Lower lobe of right lung (tissue), 2 donors: Measurements from ENCODE around the gene CDKN2C. TPM values are rescaled to one million over a fixed set of nuclear protein-coding genes. Genes with fewer than 3 reads are reported as not detected.
"Not testable (repeated sequence)": the region's sequence is repeated elsewhere in the genome, so short reads cannot be mapped to it uniquely, and the experiment has no call there.

Experiments
- ATAC-seq, 2 donors: fragments of 200-7000 bp; cut with Tn5 transposase; one replicate each; pipeline ENCODE4 v1.9.1; 2020 to 2022; ENCODE audit warnings: mild to moderate bottlenecking in 2 of 2, moderate library complexity in 2 of 2
- DNase-seq: peaks from one replicate; pipeline ENCODE4 v3.0.0-alpha.2; 2020
- H3K27ac ChIP-seq: fragments of 200-600 bp; one replicate; pipeline ENCODE4 v1.8.0; 2022
- H3K27me3 ChIP-seq: fragments of 200-600 bp; one replicate; pipeline ENCODE4 v1.8.0; 2022; ENCODE audit warnings: low read depth
- H3K36me3 ChIP-seq: fragments of 200-600 bp; one replicate; pipeline ENCODE4 v1.8.0; 2022; ENCODE audit warnings: mild to moderate bottlenecking
- H3K4me1 ChIP-seq: fragments of 200-600 bp; one replicate; pipeline ENCODE4 v1.8.0; 2022
- H3K4me3 ChIP-seq: fragments of 200-600 bp; one replicate; pipeline ENCODE4 v1.8.0; 2022; ENCODE audit warnings: mild to moderate bottlenecking
- H3K9me3 ChIP-seq: fragments of 200-600 bp; one replicate; pipeline ENCODE4 v1.8.0; 2022
- intact Hi-C: fragments of 100-400 bp; cut with DNase I; formaldehyde crosslinking; loops from one replicate; pipeline ENCODE4 v1.11.0; 2022
- total RNA-seq: library from RNA; stranded (reverse); fragmentation: NEBNext Ultra II Directional; extraction: Animal tissue kit (Norgen Biotek cat#: 25700); gene quantifications from one replicate; pipeline ENCODE4 v1.2.1, GENCODE V29; 2021
- TF ChIP-seq, protein P1 (sequence below): fragments of 200-600 bp; IDR thresholded peaks from one replicate; pipeline ENCODE4 v1.8.0; 2022; ENCODE audit warnings: antibody characterized with exemption, mild to moderate bottlenecking
- donor health status: DM: no; HTN: yes; CAD: no; lungs with severe emphysema.

The CDKN2C gene
- total RNA-seq, 1 donor from 2014 or later, result 9.2 TPM

DNA sequence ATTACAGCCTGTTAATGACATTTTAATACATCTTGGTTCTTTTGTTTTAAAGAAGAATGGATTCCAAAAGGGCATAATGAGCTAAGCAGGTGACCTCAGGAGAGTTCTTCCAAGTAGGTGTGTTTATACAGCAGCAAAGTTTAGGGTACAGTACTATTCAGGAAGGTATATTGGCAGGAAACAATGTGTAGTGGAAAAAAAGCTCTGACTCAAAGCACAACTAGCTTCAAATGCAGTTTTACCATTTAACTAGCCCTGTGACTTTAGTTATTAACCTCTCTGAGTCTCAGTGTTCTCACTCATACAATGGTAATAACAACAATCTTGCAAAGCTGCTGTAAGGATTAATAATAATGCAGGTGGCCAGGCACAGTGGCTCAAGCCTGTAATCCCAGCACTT is 39.9 kb upstream of the CDKN2C start:
- DNase-seq (no peak), ATAC-seq (no peak)
- H3K27ac ChIP-seq, result no peak overlapping the region
- no peaks in the 10 kb centered on the region for H3K9me3 ChIP-seq
- TF ChIP-seq, protein P1, sequence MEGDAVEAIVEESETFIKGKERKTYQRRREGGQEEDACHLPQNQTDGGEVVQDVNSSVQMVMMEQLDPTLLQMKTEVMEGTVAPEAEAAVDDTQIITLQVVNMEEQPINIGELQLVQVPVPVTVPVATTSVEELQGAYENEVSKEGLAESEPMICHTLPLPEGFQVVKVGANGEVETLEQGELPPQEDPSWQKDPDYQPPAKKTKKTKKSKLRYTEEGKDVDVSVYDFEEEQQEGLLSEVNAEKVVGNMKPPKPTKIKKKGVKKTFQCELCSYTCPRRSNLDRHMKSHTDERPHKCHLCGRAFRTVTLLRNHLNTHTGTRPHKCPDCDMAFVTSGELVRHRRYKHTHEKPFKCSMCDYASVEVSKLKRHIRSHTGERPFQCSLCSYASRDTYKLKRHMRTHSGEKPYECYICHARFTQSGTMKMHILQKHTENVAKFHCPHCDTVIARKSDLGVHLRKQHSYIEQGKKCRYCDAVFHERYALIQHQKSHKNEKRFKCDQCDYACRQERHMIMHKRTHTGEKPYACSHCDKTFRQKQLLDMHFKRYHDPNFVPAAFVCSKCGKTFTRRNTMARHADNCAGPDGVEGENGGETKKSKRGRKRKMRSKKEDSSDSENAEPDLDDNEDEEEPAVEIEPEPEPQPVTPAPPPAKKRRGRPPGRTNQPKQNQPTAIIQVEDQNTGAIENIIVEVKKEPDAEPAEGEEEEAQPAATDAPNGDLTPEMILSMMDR, result no peak
- no peaks in the 10 kb centered on the region for H3K36me3 ChIP-seq
- H3K4me3 ChIP-seq, result no peak overlapping the region
- H3K4me1 ChIP-seq, result peaks cover 6% of the 10 kb centered on the region
- no peaks in the 10 kb centered on the region for H3K27me3 ChIP-seq
- intact Hi-C loops, result no loop called here

DNA sequence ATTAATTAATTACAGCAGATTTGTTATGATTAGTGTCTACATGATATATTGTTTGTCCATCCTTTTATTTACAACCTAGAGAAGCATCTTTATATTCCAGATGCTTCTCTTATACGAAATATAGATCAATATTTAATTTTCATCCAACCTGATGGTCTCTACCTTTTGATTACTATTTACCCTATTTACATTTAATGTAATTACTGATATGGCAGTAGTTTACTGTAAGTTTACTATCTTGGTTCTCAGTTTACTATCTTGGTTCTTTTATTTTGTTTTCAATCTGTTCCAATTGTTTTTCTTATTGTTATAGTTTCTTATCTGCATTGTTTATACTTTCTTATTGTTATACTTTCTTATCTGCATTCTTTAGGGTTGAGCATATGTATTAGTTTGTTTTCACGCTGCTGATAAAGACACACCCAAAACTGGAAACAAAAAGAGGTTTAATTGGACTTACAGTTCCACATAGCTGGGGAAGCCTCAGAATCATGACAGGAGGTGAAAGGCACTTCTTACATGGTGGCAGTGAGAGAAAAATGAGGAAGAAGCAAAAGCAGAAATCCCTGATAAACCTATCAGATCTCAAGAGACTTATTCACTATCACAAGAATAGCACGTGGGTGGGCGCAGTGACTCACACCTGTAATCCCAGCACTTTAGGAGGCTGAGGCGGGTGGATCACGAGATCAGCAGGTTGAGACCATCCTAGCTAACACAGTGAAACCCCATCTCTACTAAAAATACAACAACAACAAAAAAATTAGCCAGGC is 38.9 kb upstream of the CDKN2C start:
- intact Hi-C loops, result no loop called here
- H3K27me3 ChIP-seq, result no peaks in the 10 kb centered on the region
- ATAC-seq (no peak), DNase-seq (peak; percentile 59)
- TF ChIP-seq, protein P1, result no peak
- no peak overlapping the region for H3K27ac ChIP-seq
- H3K9me3 ChIP-seq, result no peaks in the 10 kb centered on the region
- no peaks in the 10 kb centered on the region for H3K36me3 ChIP-seq
- H3K4me3 ChIP-seq, result no peak overlapping the region
- peaks cover 6% of the 10 kb centered on the region for H3K4me1 ChIP-seq

DNA sequence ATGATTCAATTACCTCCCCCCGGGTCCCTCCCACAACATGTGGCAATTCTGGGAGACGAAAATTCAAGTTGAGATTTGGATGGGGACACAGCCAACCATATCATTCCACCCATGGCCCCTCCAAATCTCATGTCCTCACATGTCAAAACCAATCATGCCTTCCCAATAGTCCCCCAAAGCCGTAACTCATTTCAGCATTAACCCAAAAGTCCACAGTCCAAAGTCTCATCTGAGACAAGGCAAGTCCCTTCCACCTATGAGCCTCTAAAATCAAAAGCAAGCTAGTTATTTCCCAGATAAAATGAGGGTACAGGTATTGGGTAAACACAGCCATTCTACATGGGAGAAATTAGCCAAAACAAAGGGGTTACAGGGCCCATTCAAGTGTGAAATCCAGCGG is 38.0 kb upstream of the CDKN2C start:
- intact Hi-C loops, H3K36me3 ChIP-seq, DNase-seq, H3K27ac ChIP-seq, ATAC-seq, H3K4me3 ChIP-seq, H3K4me1 ChIP-seq, H3K9me3 ChIP-seq, H3K27me3 ChIP-seq: not testable (repeated sequence)

DNA sequence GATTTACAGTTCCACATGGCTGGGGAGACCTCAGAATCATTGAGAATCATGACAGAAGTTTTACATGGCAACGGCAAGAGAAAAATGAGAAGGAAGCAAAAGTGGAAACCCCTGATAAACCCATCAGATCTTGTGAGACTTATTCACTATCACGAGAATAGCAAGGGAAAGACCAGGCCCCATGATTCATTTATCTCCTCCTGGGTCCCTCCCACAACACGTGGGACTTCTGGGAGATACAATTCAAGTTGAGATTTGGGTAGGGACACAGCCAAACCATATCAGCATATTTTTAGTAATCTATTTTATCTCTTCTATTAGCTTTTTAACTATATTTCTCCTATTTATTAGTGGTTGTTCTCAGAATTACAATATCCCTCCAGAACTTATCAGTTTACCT is 36.3 kb upstream of the CDKN2C start:
- H3K36me3 ChIP-seq, H3K27ac ChIP-seq, H3K27me3 ChIP-seq, intact Hi-C loops, ATAC-seq, H3K4me1 ChIP-seq, H3K4me3 ChIP-seq, H3K9me3 ChIP-seq, DNase-seq: not testable (repeated sequence)

- H3K27ac ChIP-seq, result no peak overlapping the region
- H3K4me3 ChIP-seq, result no peak overlapping the region
- TF ChIP-seq, protein P1, result no peak
- H3K27me3 ChIP-seq, result no peaks in the 10 kb centered on the region
- ATAC-seq (no peak), DNase-seq (no peak)
- peaks cover 1% of the 10 kb centered on the region for H3K4me1 ChIP-seq
- H3K9me3 ChIP-seq, result no peaks in the 10 kb centered on the region
- no peaks in the 10 kb centered on the region for H3K36me3 ChIP-seq
- intact Hi-C loops, result no loop called here
Observed at GRCh38 chr1:50934838-50935237, 35.2 kb upstream of the CDKN2C start.

- H3K9me3 ChIP-seq, H3K4me1 ChIP-seq, H3K27ac ChIP-seq, ATAC-seq, DNase-seq, intact Hi-C loops, H3K36me3 ChIP-seq, H3K4me3 ChIP-seq, H3K27me3 ChIP-seq: not testable (repeated sequence)
Observed at GRCh38 chr1:50935276-50935675, 34.8 kb upstream of the CDKN2C start.

DNA sequence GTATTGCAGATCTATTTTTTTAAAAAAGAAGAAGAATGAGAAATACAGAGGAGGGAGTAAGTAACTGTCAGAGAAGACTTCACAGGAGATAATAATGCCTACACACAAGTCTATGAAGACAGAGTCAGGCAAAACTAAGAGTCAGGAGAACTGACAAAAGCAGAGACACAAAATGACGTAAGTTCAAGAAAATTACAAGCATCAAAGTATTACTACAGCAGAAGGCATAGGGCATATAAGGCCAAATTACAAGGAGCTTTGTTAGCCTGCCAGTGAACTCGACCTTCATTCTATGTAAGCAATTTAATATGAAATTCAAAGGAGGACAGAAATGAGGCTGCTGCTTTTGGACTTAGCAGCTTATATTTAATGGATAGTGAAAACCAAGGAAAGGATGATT is 33.7 kb upstream of the CDKN2C start:
- no peaks in the 10 kb centered on the region for H3K9me3 ChIP-seq
- intact Hi-C loops, result no loop called here
- ATAC-seq, result no peak

More for the DNA sequence above, 33.7 kb upstream of the CDKN2C start:
- Histone ChIP-seq H3K36me3 (no peaks in the 10 kb centered on the region), H3K4me1 (no peaks in the 10 kb centered on the region), H3K4me3 (no peak overlapping the region), H3K27ac (no peak overlapping the region), H3K27me3 (no peaks in the 10 kb centered on the region)
- no peak for DNase-seq
- TF ChIP-seq, protein P1, result no peak
